Left lung (tissue), 10 donors: ENCODE data around the gene SELENOS. TPM values are rescaled to one million over a fixed set of nuclear protein-coding genes. Genes with fewer than 3 reads are reported as not detected.

Experiments used
- ATAC-seq: fragments of 200-7000 bp; cut with Tn5 transposase; one replicate; pipeline ENCODE4 v1.9.1; 2020; ENCODE audit warnings: moderate library complexity
- DNase-seq, 4 donors: peaks; one replicate each; pipeline ENCODE4 v3.0.0-alpha.2; 2013 to 2020
- H3K27ac ChIP-seq, 2 donors: fragments of 200-600 bp; sonication (generic) in 1 of 2; one replicate each; pipeline versions ENCODE4 v1.5.0 to v1.8.0; 2020 to 2021
- H3K27me3 ChIP-seq, 2 donors: fragments of 200-600 bp; sonication (generic) in 1 of 2; one replicate each; pipeline versions ENCODE4 v1.5.0 to v1.8.0; 2020 to 2021
- H3K36me3 ChIP-seq, 2 donors: fragments of 200-600 bp; sonication (generic) in 1 of 2; one replicate each; pipeline versions ENCODE4 v1.5.0 to v1.8.0; 2020 to 2021
- H3K4me1 ChIP-seq, 2 donors: fragments of 200-600 bp; one replicate each; pipeline ENCODE4 v1.8.0; 2021
- H3K4me3 ChIP-seq, 2 donors: fragments of 200-600 bp; sonication (generic) in 1 of 2; one replicate each; pipeline versions ENCODE4 v1.5.0 to v1.8.0; 2020 to 2021; ENCODE audit warnings: mild to moderate bottlenecking in 1 of 2
- H3K9me3 ChIP-seq, 2 donors: fragments of 200-600 bp; sonication (generic) in 1 of 2; one replicate each; pipeline versions ENCODE4 v1.5.0 to v1.8.0; 2020 to 2021
- intact Hi-C, 2 donors: fragments of 100-400 bp; cut with DNase I; formaldehyde crosslinking; loops; one replicate each; pipeline versions ENCODE4 v1.11.2 to v1.14.2; 2022
- polyA plus RNA-seq, 6 donors: library from polyadenylated mRNA; unstranded; fragments of 120-200 nt; gene quantifications; one replicate each; pipeline ENCODE4 v1.2.1, GENCODE V29; 2013; ENCODE audit not compliant: insufficient read length in 6 of 6
- total RNA-seq, 2 donors: library from RNA; stranded (reverse); fragmentation: NEBNext Ultra II Directional; extraction: Animal tissue kit (Norgen Biotek cat#: 25700); gene quantifications; one replicate each; pipeline ENCODE4 v1.2.1, GENCODE V29; 2021
- TF ChIP-seq, protein P1 (sequence below), 2 donors: fragments of 200-600 bp; sonication (generic) in 1 of 2; IDR thresholded peaks; one replicate each; pipeline versions ENCODE4 v1.5.0 to v1.8.0; 2021; ENCODE audit warnings: antibody characterized with exemption in 2 of 2
- donor health status: DM: no; HTN: yes; CAD: no.
- donor health status: DM: no; HTN: no; CAD: no.

Gene SELENOS
- total and polyA plus RNA-seq, 8 donors, result 43.7 to 78.7 (median 49.0) TPM

GRCh38 chr15:101264911-101265641 lies 12.2 kb downstream of the SELENOS start:
- Histone ChIP-seq H3K36me3 (peaks cover 0 to 16% of the 10 kb centered on the region in 2 donors), H3K4me1 (peaks cover 0 to 15% of the 10 kb centered on the region in 2 donors), H3K9me3 (no peaks in the 10 kb centered on the region), H3K4me3 (no peak overlapping the region), H3K27me3 (no peaks in the 10 kb centered on the region), H3K27ac (no peak overlapping the region)
- no peak for ATAC-seq
- intact Hi-C loops, result no loop called here
- TF ChIP-seq, protein P1, sequence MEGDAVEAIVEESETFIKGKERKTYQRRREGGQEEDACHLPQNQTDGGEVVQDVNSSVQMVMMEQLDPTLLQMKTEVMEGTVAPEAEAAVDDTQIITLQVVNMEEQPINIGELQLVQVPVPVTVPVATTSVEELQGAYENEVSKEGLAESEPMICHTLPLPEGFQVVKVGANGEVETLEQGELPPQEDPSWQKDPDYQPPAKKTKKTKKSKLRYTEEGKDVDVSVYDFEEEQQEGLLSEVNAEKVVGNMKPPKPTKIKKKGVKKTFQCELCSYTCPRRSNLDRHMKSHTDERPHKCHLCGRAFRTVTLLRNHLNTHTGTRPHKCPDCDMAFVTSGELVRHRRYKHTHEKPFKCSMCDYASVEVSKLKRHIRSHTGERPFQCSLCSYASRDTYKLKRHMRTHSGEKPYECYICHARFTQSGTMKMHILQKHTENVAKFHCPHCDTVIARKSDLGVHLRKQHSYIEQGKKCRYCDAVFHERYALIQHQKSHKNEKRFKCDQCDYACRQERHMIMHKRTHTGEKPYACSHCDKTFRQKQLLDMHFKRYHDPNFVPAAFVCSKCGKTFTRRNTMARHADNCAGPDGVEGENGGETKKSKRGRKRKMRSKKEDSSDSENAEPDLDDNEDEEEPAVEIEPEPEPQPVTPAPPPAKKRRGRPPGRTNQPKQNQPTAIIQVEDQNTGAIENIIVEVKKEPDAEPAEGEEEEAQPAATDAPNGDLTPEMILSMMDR (IDR thresholded peaks at IDR 0.05), result no peak
- no peak for DNase-seq

- Histone ChIP-seq H3K27me3 (no peaks in the 10 kb centered on the region), H3K27ac (no peak overlapping the region), H3K4me1 (peaks cover 0 to 15% of the 10 kb centered on the region in 2 donors), H3K9me3 (no peaks in the 10 kb centered on the region), H3K36me3 (peaks cover 0 to 5% of the 10 kb centered on the region in 2 donors), H3K4me3 (no peak overlapping the region)
- no peak for DNase-seq
- no peak for ATAC-seq
- TF ChIP-seq, protein P1 (IDR thresholded peaks at IDR 0.05), result no peak
- intact Hi-C loops, result no loop called here
These were observed 13.3 kb downstream of the SELENOS start for GRCh38 chr15:101264011-101264410.

DNA sequence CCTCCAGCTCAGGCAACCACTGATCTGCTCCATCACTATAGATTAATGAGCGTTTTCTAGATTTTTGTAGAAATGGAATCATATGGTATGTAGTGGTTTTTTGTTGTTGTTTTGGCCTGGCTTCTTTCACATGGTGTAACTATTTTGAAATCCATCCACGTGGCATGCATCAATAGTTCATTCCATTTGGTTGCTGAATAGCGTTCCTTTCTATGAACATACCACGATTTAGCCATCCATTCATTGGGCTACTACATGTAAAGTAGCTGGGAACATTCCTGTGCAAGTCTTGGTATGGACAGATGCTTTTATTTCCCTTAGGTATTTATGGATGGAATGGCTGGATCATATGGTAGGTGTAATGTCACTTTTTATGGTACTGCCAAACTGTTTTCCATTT lies 14.7 kb downstream of the SELENOS start:
- DNase-seq (no peak), ATAC-seq (no peak)
- intact Hi-C loops, result no loop called here
- TF ChIP-seq, protein P1 (IDR thresholded peaks at IDR 0.05), result no peak
- Histone ChIP-seq H3K4me3 (no peak overlapping the region), H3K27ac (no peak overlapping the region), H3K27me3 (no peaks in the 10 kb centered on the region), H3K9me3 (no peaks in the 10 kb centered on the region), H3K36me3 (no peaks in the 10 kb centered on the region), H3K4me1 (peaks cover 0 to 20% of the 10 kb centered on the region in 2 donors)

GRCh38 chr15:101258238-101259144 lies 18.8 kb downstream of the SELENOS start:
- Histone ChIP-seq H3K4me3 (no peak overlapping the region), H3K4me1 (peaks cover 0 to 12% of the 10 kb centered on the region in 2 donors), H3K27me3 (no peaks in the 10 kb centered on the region), H3K9me3 (no peaks in the 10 kb centered on the region), H3K27ac (no peak overlapping the region), H3K36me3 (no peaks in the 10 kb centered on the region)
- intact Hi-C loops, result loop anchor here (5.0 to 10.0 kb wide), 3 partner anchors 171 to 244 kb away; no protein-coding TSS in a partner anchor
- ATAC-seq (peak; percentile 88), DNase-seq (peak in 2 of 4 donors; percentile 62 to 84)
- TF ChIP-seq, protein P1 (IDR thresholded peaks at IDR 0.05), result peak; percentile 77 to 78

DNA sequence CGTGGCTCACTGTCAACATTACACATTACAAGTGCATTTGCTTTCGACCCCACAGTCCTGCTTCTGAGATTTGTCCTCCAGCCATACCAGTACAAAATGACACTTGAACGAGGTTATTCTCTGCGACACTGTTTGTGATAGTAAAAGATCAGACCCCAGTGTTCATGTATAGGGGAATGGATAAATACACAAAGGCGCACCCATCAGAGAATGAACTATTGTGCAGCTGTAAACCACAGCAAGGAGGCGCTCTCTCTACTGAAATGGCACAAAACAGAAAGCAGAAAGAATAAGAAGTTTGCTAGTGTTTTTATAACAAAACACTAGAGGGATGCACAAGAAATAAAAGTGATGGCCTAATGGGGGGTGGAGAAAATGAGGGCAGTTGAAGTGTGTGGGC lies 20.5 kb downstream of the SELENOS start:
- Histone ChIP-seq H3K27me3 (no peaks in the 10 kb centered on the region), H3K4me3 (no peak overlapping the region), H3K27ac (no peak overlapping the region), H3K9me3 (no peaks in the 10 kb centered on the region), H3K36me3 (no peaks in the 10 kb centered on the region), H3K4me1 (peaks cover 5 to 22% of the 10 kb centered on the region in 2 donors)
- TF ChIP-seq, protein P1 (IDR thresholded peaks at IDR 0.05), result no peak
- ATAC-seq (no peak), DNase-seq (no peak)
- intact Hi-C loops, result loop anchor here (2.0 to 10.0 kb wide), 4 partner anchors 169 to 242 kb away; no protein-coding TSS in a partner anchor
